HepG2 (cell line): ENCODE measurements around the gene MXD1. TPM values are rescaled to one million over a fixed set of nuclear protein-coding genes. Genes with fewer than 3 reads are reported as not detected.
A peak's percentile ranks its signal among the peaks of the same experiment; 100 is the strongest.

Experiments
- AGO1 ChIP-seq: fragments of 200-400 bp; formaldehyde crosslinking; IDR thresholded peaks from 2 replicates; pipeline ENCODE4 v1.6.1; 2017; ENCODE audit warnings: mild to moderate bottlenecking, low read depth, low read length, moderate library complexity; ENCODE audit not compliant: poor library complexity, severe bottlenecking
- ASH2L ChIP-seq: fragments of 300-600, 200-600 bp; sonication (generic); IDR thresholded peaks from 2 replicates; pipeline ENCODE4 v1.7.0; 2017; ENCODE audit warnings: low read depth, mild to moderate bottlenecking, moderate library complexity, mixed read lengths, low read length; ENCODE audit not compliant: insufficient read length
- BORCS8-MEF2B ChIP-seq: sonication (generic); formaldehyde crosslinking; IDR thresholded peaks from 2 replicates; pipeline ENCODE4 v1.8.0; 2022; ENCODE audit warnings: mild to moderate bottlenecking, missing genetic modification reagents
- CBX1 ChIP-seq: IDR thresholded peaks from one replicate; pipeline ENCODE4 v1.6.1; 2016; ENCODE audit warnings: antibody characterized with exemption, low read depth
- CBX5 ChIP-seq: sonication (generic); formaldehyde crosslinking; IDR thresholded peaks from 2 replicates; pipeline ENCODE4 v1.4.0; 2020; ENCODE audit warnings: missing genetic modification reagents, borderline replicate concordance
- JUNB ChIP-seq: sonication (generic); formaldehyde crosslinking; IDR thresholded peaks from 2 replicates; pipeline ENCODE4 v1.8.0; 2022; ENCODE audit warnings: missing genetic modification reagents, mild to moderate bottlenecking, borderline replicate concordance
- MTERF4 ChIP-seq: sonication (generic); formaldehyde crosslinking; IDR thresholded peaks from 2 replicates; pipeline ENCODE4 v1.8.0; 2023; ENCODE audit warnings: mild to moderate bottlenecking, missing genetic modification reagents
- MTF2 ChIP-seq: sonication (generic); formaldehyde crosslinking; IDR thresholded peaks from 2 replicates; pipeline ENCODE4 v1.5.0; 2020; ENCODE audit warnings: missing genetic modification reagents, borderline replicate concordance
- TGIF2 ChIP-seq: IDR thresholded peaks from 2 replicates; pipeline ENCODE4 v1.6.1; 2016; ENCODE audit warnings: control low read depth, missing compliant biosample characterization
- THAP11 ChIP-seq: IDR thresholded peaks from 2 replicates; pipeline ENCODE4 v1.6.1; 2016; ENCODE audit warnings: missing biosample characterization, missing genetic modification reagents
- ZBTB1 ChIP-seq: sonication (generic); formaldehyde crosslinking; IDR thresholded peaks from 2 replicates; pipeline ENCODE4 v1.4.0; 2020; ENCODE audit warnings: missing genetic modification reagents, borderline replicate concordance
- ZNF12 ChIP-seq: sonication (generic); formaldehyde crosslinking; IDR thresholded peaks from 2 replicates; pipeline ENCODE4 v1.5.0; 2020; ENCODE audit warnings: missing genetic modification reagents
- ZNF460 ChIP-seq: sonication (generic); formaldehyde crosslinking; IDR thresholded peaks from 2 replicates; pipeline ENCODE4 v1.5.1; 2020; ENCODE audit warnings: missing genetic modification reagents, mild to moderate bottlenecking, borderline replicate concordance
- ZNF770 ChIP-seq: sonication (generic); formaldehyde crosslinking; IDR thresholded peaks from 2 replicates; pipeline ENCODE4 v1.5.0; 2020; ENCODE audit warnings: mild to moderate bottlenecking, missing genetic modification reagents
- polyA plus RNA-seq, 8 experiments: library from polyadenylated mRNA; depleted of rRNA in 3 of 8; stranded (reverse) in 7 of 8; unstranded in 1 of 8; fragments of >200 nt; fragmentation: Illumina TruSeq in 4 of 8; extraction: Trizol in 4 of 8; gene quantifications; 2 replicates each; pipeline versions ENCODE4 v1.2.1 to v1.2.3, GENCODE V29; 2011 to 2016; ENCODE audit warnings: low read depth in 4 of 8, missing spikeins in 1 of 8, mixed read lengths in 1 of 8; ENCODE audit not compliant: insufficient read depth in 1 of 8
- total RNA-seq, 5 experiments: library from RNA; depleted of rRNA; stranded (reverse); fragments of >200 nt; fragmentation: Illumina TruSeq; extraction: Trizol; gene quantifications; 2 replicates each; pipeline ENCODE4 v1.2.3, GENCODE V29; 2016; ENCODE audit warnings: low read depth in 1 of 5
- TF ChIP-seq, protein P1 (sequence below): sonication (generic); formaldehyde crosslinking; IDR thresholded peaks from 2 replicates; pipeline ENCODE4 v1.4.0; 2020; ENCODE audit warnings: missing genetic modification reagents, borderline replicate concordance
- TF ChIP-seq, protein P2 (sequence below): sonication (generic); formaldehyde crosslinking; IDR thresholded peaks from 2 replicates; pipeline ENCODE4 v1.5.0; 2020; ENCODE audit warnings: missing genetic modification reagents, mild to moderate bottlenecking, borderline replicate concordance
- TF ChIP-seq, protein P3 (sequence below): sonication (generic); formaldehyde crosslinking; IDR thresholded peaks from 2 replicates; pipeline ENCODE4 v1.5.1; 2020; ENCODE audit warnings: missing genetic modification reagents, mild to moderate bottlenecking, borderline replicate concordance
- TF ChIP-seq, protein P4 (sequence below): sonication (generic); formaldehyde crosslinking; IDR thresholded peaks from 2 replicates; pipeline ENCODE4 v1.5.1; 2020; ENCODE audit warnings: mild to moderate bottlenecking, moderate library complexity, missing genetic modification reagents

Gene MXD1
- total and polyA plus RNA-seq, 2 of the 13 experiments (the other 11 are each of a cell fraction or from before 2014, with no cell fraction given) = 6.4 to 14.9 TPM

- TF ChIP-seq MTERF4 (CRISPR knock-in tag) = 0 out of 2 replicates have a peak, but pooled peaks have one; percentile 60
- TF ChIP-seq MTF2 (CRISPR knock-in tag) = no peak
- TF ChIP-seq CBX1 = no peak
- TF ChIP-seq ZNF460 (CRISPR knock-in tag) = no peak
- TF ChIP-seq, protein P1, sequence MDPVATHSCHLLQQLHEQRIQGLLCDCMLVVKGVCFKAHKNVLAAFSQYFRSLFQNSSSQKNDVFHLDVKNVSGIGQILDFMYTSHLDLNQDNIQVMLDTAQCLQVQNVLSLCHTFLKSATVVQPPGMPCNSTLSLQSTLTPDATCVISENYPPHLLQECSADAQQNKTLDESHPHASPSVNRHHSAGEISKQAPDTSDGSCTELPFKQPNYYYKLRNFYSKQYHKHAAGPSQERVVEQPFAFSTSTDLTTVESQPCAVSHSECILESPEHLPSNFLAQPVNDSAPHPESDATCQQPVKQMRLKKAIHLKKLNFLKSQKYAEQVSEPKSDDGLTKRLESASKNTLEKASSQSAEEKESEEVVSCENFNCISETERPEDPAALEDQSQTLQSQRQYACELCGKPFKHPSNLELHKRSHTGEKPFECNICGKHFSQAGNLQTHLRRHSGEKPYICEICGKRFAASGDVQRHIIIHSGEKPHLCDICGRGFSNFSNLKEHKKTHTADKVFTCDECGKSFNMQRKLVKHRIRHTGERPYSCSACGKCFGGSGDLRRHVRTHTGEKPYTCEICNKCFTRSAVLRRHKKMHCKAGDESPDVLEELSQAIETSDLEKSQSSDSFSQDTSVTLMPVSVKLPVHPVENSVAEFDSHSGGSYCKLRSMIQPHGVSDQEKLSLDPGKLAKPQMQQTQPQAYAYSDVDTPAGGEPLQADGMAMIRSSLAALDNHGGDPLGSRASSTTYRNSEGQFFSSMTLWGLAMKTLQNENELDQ (CRISPR knock-in tag) = no peak
- TF ChIP-seq, protein P2, sequence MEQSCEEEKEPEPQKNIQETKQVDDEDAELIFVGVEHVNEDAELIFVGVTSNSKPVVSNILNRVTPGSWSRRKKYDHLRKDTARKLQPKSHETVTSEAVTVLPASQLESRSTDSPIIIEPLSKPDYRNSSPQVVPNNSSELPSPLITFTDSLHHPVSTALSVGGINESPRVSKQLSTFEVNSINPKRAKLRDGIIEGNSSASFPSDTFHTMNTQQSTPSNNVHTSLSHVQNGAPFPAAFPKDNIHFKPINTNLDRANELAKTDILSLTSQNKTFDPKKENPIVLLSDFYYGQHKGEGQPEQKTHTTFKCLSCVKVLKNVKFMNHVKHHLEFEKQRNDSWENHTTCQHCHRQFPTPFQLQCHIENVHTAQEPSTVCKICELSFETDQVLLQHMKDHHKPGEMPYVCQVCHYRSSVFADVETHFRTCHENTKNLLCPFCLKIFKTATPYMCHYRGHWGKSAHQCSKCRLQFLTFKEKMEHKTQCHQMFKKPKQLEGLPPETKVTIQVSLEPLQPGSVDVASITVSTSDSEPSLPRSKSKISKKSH = peak; percentile 65; the same call in 1 of the 2 replicates
- TF ChIP-seq THAP11 (CRISPR knock-in tag) = no peak
- no peak for TF ChIP-seq ZBTB1
- TF ChIP-seq JUNB = no peak
- no peak for TF ChIP-seq ASH2L
- TF ChIP-seq ZNF12 (CRISPR knock-in tag) = no peak
- no peak for TF ChIP-seq CBX5 (CRISPR knock-in tag)
- TF ChIP-seq AGO1 = no peak
- TF ChIP-seq BORCS8-MEF2B = peak; percentile 74
- TF ChIP-seq, protein P3, sequence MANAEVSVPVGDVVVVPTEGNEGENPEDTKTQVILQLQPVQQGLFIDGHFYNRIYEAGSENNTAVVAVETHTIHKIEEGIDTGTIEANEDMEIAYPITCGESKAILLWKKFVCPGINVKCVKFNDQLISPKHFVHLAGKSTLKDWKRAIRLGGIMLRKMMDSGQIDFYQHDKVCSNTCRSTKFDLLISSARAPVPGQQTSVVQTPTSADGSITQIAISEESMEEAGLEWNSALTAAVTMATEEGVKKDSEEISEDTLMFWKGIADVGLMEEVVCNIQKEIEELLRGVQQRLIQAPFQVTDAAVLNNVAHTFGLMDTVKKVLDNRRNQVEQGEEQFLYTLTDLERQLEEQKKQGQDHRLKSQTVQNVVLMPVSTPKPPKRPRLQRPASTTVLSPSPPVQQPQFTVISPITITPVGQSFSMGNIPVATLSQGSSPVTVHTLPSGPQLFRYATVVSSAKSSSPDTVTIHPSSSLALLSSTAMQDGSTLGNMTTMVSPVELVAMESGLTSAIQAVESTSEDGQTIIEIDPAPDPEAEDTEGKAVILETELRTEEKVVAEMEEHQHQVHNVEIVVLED (CRISPR knock-in tag) = no peak
- TF ChIP-seq TGIF2 = peak; percentile 75; the same call in 1 of the 2 replicates
- TF ChIP-seq, protein P4, sequence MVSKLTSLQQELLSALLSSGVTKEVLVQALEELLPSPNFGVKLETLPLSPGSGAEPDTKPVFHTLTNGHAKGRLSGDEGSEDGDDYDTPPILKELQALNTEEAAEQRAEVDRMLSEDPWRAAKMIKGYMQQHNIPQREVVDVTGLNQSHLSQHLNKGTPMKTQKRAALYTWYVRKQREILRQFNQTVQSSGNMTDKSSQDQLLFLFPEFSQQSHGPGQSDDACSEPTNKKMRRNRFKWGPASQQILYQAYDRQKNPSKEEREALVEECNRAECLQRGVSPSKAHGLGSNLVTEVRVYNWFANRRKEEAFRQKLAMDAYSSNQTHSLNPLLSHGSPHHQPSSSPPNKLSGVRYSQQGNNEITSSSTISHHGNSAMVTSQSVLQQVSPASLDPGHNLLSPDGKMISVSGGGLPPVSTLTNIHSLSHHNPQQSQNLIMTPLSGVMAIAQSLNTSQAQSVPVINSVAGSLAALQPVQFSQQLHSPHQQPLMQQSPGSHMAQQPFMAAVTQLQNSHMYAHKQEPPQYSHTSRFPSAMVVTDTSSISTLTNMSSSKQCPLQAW (CRISPR knock-in tag) = 0 out of 2 replicates have a peak, but pooled peaks have one; percentile 14
- no peak for TF ChIP-seq ZNF770
These were observed 61.0 kb downstream of the MXD1 start (continued) for GRCh38 chr2:69975853-69976462.
